H4 (cell line): ENCODE results near the gene FFAR3. TPM values are rescaled to one million over a fixed set of nuclear protein-coding genes. Genes with fewer than 3 reads are reported as not detected.

ENCODE experiments used
- DNase-seq: peaks from one replicate; pipeline ENCODE4 v3.0.0-alpha.2; 2015; ENCODE audit warnings: low spot score
- total RNA-seq: library from RNA; depleted of rRNA; stranded (reverse); fragments of >200 nt; shearing (Covaris generic); gene quantifications from 2 replicates; pipeline ENCODE4 v1.2.3, GENCODE V29; 2014

FFAR3 gene
- total RNA-seq, 1 experiment from 2014 or later = 0.21 TPM

GRCh38 chr19:35330475-35330874, 27.8 kb upstream of the FFAR3 start:
- no peak for DNase-seq

GRCh38 chr19:35331551-35332214, 26.6 kb upstream of the FFAR3 start:
- no peak for DNase-seq

- no peak for DNase-seq
These were observed 25.4 kb upstream of the FFAR3 start for GRCh38 chr19:35332817-35333216.

GRCh38 chr19:35334144-35334753, 24.0 kb upstream of the FFAR3 start:
- no peak for DNase-seq

GRCh38 chr19:35336166-35336955, 21.9 kb upstream of the FFAR3 start:
- DNase-seq = no peak

GRCh38 chr19:35337097-35337983, 20.9 kb upstream of the FFAR3 start:
- DNase-seq = no peak

GRCh38 chr19:35337984-35338296, 20.3 kb upstream of the FFAR3 start:
- no peak for DNase-seq

GRCh38 chr19:35340431-35340830, 17.8 kb upstream of the FFAR3 start:
- peak; percentile 2 for DNase-seq

- DNase-seq = peak; percentile 9
These were observed 17.3 kb upstream of the FFAR3 start for GRCh38 chr19:35341006-35341405.

- DNase-seq = peak; percentile 7
These were observed 16.6 kb upstream of the FFAR3 start for GRCh38 chr19:35341565-35342225.

GRCh38 chr19:35342430-35342829, 15.8 kb upstream of the FFAR3 start:
- peak; percentile 5 for DNase-seq

GRCh38 chr19:35344511-35345031, 13.7 kb upstream of the FFAR3 start:
- peak; percentile 10 for DNase-seq

- DNase-seq = peak; percentile 11
These were observed 12.6 kb upstream of the FFAR3 start for GRCh38 chr19:35345671-35346111.

GRCh38 chr19:35346193-35347052, 11.8 kb upstream of the FFAR3 start:
- DNase-seq = peak; percentile 8

- DNase-seq = peak; percentile 4
These were observed 10.9 kb upstream of the FFAR3 start, which contains the start of gene FFAR1 for GRCh38 chr19:35347171-35347929. FFAR1 (plus strand) TSS chr19:35347902; CDS start chr19:35351552, 3,650 bp downstream.

- peak; percentile 5 for DNase-seq
These were observed 10.3 kb upstream of the FFAR3 start for GRCh38 chr19:35347930-35348298.

GRCh38 chr19:35348911-35349611, 9.2 kb upstream of the FFAR3 start:
- DNase-seq = peak; percentile 7
